Femur (tissue), 1 donor: ENCODE data around the gene TCOF1.

ENCODE experiments used
- DNase-seq: peaks from one replicate; pipeline ENCODE4 v3.0.0-alpha.2; 2017

Gene TCOF1

GRCh38 chr5:150350524-150351344 lies 6.8 kb upstream of the TCOF1 start:
- DNase-seq, result peak; percentile 73

GRCh38 chr5:150352244-150353031 lies 5.1 kb upstream of the TCOF1 start:
- no peak for DNase-seq

- DNase-seq, result no peak
These were observed 4.3 kb upstream of the TCOF1 start for GRCh38 chr5:150353032-150353675.

GRCh38 chr5:150355791-150356190 lies 1.7 kb upstream of the TCOF1 start:
- no peak for DNase-seq

- no peak for DNase-seq
These were observed 762 bp upstream of the TCOF1 start for GRCh38 chr5:150356575-150357294.

GRCh38 chr5:150358261-150359095 lies 981 bp downstream of the TCOF1 start:
- DNase-seq, result no peak

GRCh38 chr5:150361301-150361700 lies 3.8 kb downstream of the TCOF1 start:
- DNase-seq, result no peak

- DNase-seq, result no peak
These were observed 5.7 kb downstream of the TCOF1 start for GRCh38 chr5:150363185-150363584.

- no peak for DNase-seq
These were observed 6.5 kb downstream of the TCOF1 start for GRCh38 chr5:150364004-150364403.

- no peak for DNase-seq
These were observed 11.0 kb downstream of the TCOF1 start for GRCh38 chr5:150368526-150368925.

GRCh38 chr5:150372639-150373038 lies 15.1 kb downstream of the TCOF1 start:
- no peak for DNase-seq

- no peak for DNase-seq
These were observed 17.2 kb downstream of the TCOF1 start for GRCh38 chr5:150374651-150375050.

- DNase-seq, result no peak
These were observed 19.6 kb downstream of the TCOF1 start for GRCh38 chr5:150376799-150377771.

- no peak for DNase-seq
These were observed 20.6 kb downstream of the TCOF1 start for GRCh38 chr5:150377964-150378694.

GRCh38 chr5:150384701-150385100 lies 27.2 kb downstream of the TCOF1 start:
- no peak for DNase-seq

GRCh38 chr5:150386024-150386855 lies 28.7 kb downstream of the TCOF1 start:
- DNase-seq, result no peak

- DNase-seq, result no peak
These were observed 32.2 kb downstream of the TCOF1 start for GRCh38 chr5:150389531-150390266.
